Measurements from ENCODE around the gene SERPINA1.
"Not testable (repeated sequence)": the region's sequence is repeated elsewhere in the genome, so short reads cannot be mapped to it uniquely, and the experiment has no call there.

SERPINA1 gene

DNA sequence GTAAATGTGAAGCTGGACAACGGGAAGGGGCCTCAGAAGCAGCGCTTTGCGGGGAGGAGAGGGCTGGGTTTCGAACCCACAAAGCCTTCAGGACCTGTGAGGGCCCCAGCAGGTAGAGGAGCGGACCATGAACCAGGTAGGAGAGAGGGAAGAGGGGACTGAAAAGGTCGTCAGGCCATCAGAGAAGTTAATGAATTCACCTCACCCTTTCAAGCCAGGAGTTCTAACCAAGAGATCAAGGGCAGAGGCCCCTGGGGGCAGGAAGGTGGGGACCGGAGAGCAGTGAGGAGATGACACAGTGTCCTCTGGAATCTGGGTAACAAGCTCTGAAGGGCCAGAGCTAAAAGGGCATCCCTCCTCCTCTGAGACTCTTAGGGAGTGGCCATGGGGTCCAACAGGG, 19.4 kb downstream of the SERPINA1 start:
- no peak for DNase-seq

DNA sequence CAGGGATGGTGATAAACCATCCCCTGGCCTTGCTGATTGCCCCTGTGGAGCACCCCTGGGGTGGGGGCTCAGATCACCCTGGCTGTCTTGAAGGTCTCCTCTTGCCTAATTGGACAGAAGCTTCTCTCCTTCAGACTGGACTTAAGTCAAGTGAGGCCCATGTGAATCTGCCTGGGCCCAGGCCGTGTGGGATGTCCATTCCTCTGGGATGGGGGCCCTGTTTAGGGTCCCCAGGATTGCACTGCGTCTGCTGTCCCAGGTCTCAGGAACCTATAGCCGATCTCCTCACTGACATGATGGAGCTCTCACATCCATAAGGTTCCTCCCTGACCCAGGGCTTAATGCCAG, 20.2 kb downstream of the SERPINA1 start:
- DNase-seq: no peak

- no peak for DNase-seq
Observed at GRCh38 chr14:94367347-94368242, 20.8 kb downstream of the SERPINA1 start.

- no peak for DNase-seq
Observed at GRCh38 chr14:94366146-94366915, 22.1 kb downstream of the SERPINA1 start, which contains the start of gene SERPINA2. SERPINA2 (minus strand) TSS chr14:94366698.

DNA sequence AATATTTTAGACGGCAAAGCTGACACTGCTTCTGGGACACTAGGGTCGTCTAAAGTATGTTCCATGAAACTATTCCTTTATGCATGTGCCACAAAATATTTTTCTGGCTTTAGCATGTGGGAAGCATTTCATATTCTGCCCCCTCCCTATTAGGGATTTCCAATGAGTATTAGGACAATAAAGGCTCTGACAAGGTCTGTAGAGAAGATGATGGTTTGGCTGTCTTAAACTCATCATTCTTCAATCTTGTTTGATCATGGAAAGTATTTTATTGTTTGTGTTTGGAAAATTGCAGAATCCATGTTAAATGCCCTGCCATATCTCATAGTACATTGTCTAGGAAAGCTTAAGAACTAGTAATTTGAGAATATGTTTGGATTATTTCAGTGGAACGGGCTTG, 22.8 kb downstream of the SERPINA1 start:
- no peak for DNase-seq

GRCh38 chr14:94364964-94365363, 23.4 kb downstream of the SERPINA1 start:
- DNase-seq: no peak

DNA sequence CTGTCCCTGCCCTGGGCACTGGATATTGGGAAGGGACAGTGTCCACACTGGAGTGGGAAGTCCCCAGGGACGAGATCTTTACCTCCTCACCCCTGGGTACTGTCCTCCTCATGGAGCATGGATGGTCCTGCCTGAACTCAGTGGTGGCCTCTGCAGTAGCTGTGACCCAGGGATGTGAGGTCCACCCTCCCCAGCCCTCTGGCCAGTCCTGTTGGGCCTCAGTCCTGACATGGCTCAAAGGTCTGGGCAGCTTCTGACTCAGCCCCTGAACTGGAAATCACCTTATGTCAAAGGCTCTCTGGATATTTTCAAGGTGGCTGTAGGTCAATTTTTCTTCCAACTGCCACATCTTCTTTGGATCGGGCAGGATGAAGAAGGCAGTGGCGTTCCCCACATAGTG, 24.4 kb downstream of the SERPINA1 start:
- no peak for DNase-seq

DNA sequence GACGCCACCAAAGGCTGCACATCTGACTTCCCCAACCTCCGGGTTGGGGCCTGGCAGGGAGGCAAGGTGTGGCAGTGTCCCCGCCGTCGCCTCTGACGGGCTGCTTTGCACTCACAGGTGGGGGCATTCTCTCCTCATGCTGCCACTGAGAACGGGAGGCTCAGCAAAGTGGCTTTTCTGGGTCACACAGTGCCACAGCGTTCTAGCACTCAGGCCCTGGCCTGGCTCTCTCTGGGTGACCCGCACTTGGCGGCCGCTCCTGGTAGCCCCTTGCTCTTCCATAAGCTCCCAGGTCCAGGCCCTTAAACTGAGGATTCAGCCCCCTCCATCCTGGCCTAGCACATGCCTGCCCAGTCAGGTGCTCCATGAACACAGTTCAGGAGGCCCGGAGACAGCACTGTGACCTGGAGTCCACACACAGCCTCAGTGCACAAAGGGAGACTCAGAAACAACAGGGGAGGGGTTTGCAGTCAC, 25.2 kb downstream of the SERPINA1 start:
- DNase-seq: no peak

GRCh38 chr14:94362614-94363133, 25.7 kb downstream of the SERPINA1 start:
- no peak for DNase-seq

- DNase-seq: no peak
Observed at GRCh38 chr14:94361682-94362081, 26.7 kb downstream of the SERPINA1 start.

DNA sequence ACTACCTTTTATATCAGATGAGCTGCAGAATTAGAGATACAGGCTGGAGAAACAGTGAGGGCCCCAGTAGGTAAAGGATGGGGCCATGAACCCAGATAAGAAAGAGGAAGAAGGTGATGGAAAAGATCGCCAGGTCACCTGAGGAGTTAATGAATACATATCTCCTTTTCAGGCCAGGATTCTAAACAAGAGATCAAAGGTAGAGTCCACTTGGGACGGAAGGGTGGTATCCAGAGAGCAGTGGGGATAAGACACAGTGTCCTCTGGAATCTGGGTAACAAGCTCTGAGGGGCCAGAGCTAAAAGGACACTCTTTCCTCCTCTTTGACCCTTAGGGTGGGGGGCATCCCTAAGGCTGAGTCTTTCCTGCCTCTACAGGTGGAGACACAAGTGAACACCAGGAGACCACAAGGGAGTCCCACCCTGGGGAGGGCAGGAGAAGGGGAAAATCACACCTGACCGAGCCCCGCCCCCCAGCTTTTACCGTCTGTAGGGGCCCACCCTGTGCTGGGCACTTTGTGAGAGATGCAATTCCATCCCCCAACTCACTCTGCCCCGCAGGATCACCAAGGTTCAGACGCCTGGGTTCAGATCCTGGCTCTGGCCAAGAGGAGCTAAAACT, 27.3 kb downstream of the SERPINA1 start:
- no peak for DNase-seq

DNA sequence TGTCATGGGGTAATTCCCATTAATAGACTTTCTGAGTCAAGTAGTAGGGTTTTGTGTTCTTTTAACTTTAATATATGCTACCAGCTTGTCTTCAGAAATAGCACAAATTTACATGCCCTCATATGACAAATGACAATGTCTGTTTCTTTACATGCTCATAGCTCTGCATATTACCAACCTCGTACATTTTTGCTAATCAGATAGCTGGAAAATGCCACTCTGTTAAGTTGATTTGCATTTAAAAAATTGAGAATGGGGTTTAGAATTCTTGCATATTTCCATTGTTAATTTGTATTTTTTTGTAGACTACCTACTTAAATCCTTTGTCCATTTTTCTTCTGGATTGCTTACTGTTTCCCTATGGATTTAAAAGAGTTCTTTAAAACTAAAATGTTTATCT, 31.2 kb downstream of the SERPINA1 start:
- DNase-seq: no peak

DNA sequence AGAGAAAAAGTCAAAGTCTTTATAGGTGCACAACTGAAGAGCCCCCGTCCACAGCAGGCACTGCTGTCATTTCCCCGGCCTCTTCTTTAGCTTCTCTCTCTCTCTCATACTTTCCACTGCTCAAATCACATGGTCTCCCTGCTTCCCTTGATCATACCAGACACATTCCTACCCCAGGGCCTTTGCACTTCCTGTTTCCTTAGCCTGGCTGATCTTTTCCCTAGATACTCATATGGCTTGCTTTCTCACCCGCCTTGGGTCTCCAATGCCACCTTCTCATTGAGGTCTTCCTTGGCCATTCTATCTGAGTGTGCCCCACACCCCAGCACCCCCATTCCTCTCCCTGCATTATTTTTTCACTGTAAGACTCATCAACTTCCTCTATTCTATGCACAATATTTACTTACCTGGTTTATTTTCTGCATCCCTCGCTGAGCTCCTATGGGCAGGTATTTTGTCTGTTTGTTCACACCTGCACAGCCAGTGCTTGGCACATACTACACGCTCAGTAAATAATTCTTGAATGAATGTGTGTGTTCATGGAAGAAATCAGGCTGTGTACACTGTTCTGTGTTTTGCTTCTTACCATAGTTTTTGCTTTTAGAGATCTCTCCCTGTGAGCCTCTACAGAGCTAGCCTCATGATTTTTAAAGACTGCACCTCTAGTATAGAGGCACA, 31.9 kb downstream of the SERPINA1 start:
- DNase-seq: no peak

DNA sequence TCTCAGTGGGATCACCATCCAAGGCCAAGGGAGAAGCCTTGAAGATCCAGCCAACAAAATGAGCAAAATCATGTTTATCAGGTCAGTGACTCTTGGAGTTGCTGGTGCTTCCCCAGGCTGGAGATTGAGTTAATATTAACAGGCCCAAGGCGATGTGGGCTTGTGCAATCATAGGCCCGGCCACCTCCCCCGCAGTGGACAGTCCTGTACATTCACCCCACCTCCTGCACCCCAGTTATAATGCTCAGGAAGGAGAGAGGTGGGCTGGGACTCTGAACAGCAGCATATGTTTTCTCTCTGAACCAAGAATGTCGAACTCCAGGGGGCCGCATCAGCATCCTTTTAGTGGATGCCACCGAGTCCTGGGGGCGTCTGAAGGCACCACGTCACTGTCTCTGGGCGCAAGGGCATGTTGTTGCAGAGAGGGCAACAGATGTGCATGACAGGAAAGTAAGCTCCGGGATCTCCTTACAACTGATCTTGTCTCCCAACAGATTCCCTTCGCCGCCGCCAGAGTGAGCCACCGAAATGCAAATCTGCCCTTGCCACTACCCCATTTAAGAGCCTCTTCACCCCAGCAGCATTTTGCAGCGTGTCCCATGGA, 33.1 kb downstream of the SERPINA1 start:
- DNase-seq: no peak

GRCh38 chr14:94354638-94355185, 33.7 kb downstream of the SERPINA1 start:
- DNase-seq: no peak

DNA sequence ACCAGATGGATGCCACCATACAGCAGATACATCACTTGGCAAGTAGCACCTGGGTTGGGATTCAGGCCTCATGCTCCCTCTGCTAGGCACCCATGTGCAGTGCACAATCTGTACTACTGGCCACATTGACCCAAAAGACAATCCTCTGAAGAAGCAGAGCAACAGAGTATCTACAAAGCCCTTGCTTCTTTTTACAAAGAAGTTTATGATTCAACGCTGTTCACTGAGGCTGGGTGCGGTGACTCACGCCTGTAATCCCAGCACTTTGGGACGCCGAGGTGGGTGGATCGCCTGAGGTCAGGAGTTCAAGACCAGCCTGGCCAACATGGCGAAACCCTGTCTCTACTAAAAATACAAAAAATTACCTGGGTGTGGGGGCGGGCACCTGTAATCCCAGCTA, 34.2 kb downstream of the SERPINA1 start:
- not testable (repeated sequence) for DNase-seq

GRCh38 chr14:94349276-94349675, 39.1 kb downstream of the SERPINA1 start:
- DNase-seq: no peak

DNA sequence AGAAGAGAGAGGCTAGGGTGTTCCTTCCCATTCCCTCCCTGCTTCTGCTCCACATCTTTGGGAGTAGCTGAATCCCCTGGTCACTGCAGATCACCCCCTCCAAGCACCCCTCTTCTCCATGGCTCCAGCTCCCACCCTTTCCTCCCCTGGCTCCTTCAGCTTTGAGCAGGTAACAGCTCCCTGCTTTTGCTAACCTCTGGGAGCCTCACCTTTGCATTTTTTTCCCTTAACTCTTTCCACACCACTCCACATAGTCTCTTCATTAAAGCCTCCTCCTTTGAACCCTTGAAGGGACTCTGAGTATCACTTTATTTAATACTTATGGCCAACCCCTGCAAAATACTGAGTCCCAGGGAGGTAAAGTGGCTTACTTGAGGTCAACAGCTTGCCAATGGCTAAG, 39.6 kb downstream of the SERPINA1 start:
- DNase-seq: no peak

GRCh38 chr14:94346841-94347240, 41.6 kb downstream of the SERPINA1 start:
- DNase-seq: no peak

DNA sequence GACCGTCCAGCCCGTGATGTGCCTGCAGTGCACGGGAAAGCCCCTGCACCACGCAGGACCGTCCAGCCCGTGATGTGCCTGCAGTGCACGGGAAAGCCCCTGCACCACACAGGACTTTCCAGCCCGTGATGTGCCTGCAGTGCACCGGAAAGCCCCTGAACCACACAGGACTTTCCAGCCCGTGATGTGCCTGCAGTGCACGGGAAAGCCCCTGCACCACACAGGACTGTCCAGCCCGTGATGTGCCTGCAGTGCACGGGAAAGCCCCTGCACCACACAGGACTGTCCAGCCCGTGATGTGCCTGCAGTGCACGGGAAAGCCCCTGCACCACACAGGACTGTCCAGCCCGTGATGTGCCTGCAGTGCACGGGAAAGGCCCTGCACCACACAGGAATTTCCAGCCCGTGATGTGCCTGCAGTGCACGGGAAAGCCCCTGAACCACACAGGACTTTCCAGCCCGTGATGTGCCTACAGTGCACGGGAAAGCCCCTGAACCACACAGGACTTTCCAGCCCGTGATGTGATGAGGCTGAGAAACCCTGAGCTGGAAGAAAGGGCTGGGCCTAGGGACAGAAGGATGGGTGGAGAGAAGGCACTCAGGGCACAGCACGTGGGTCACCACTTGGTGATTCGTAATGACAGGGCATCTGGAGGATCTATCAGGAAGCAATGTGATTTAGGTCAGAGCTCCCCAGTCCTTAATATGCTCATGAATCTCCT, 42.2 kb downstream of the SERPINA1 start:
- not testable (repeated sequence) for DNase-seq

Data from NCI-H2227 treated with DMSO at 0.1 percent for 48 hours (cell line).